RPMI8226 (cell line): ENCODE data around the gene ZNF236.
A peak's percentile ranks its signal among the peaks of the same experiment; 100 is the strongest.
"Not testable (repeated sequence)": the region's sequence is repeated elsewhere in the genome, so short reads cannot be mapped to it uniquely, and the experiment has no call there.

Experiments
- DNase-seq: peaks from one replicate; pipeline ENCODE4 v3.0.0-alpha.2; 2015

The ZNF236 gene

GRCh38 chr18:76822506-76823160 is at the start of gene ZNF236:
TSS of gene ZNF236 (plus strand) at chr18:76822557. CDS start at chr18:76822608, 51 bp downstream.
- DNase-seq: peak; percentile 86

GRCh38 chr18:76772665-76773064 is 49.7 kb upstream of the ZNF236 start:
- no peak for DNase-seq

- not testable (repeated sequence) for DNase-seq
Observed at GRCh38 chr18:76777036-76777435, 45.3 kb upstream of the ZNF236 start.

- DNase-seq: no peak
Observed at GRCh38 chr18:76783786-76784484, 38.4 kb upstream of the ZNF236 start.

GRCh38 chr18:76785872-76786271 is 36.5 kb upstream of the ZNF236 start:
- no peak for DNase-seq

- DNase-seq: no peak
Observed at GRCh38 chr18:76788571-76789317, 33.6 kb upstream of the ZNF236 start.

GRCh38 chr18:76791106-76791505 is 31.3 kb upstream of the ZNF236 start:
- no peak for DNase-seq

GRCh38 chr18:76791642-76792041 is 30.7 kb upstream of the ZNF236 start:
- DNase-seq: no peak

- DNase-seq: no peak
Observed at GRCh38 chr18:76794326-76794725, 28.0 kb upstream of the ZNF236 start.

GRCh38 chr18:76801567-76802505 is 20.5 kb upstream of the ZNF236 start:
- DNase-seq: peak; percentile 80

- no peak for DNase-seq
Observed at GRCh38 chr18:76803413-76803812, 18.9 kb upstream of the ZNF236 start.

- peak; percentile 86 for DNase-seq
Observed at GRCh38 chr18:76803814-76804213, 18.5 kb upstream of the ZNF236 start.

GRCh38 chr18:76805221-76805620 is 17.1 kb upstream of the ZNF236 start:
- DNase-seq: peak; percentile 21

- DNase-seq: no peak
Observed at GRCh38 chr18:76806301-76806700, 16.1 kb upstream of the ZNF236 start.

GRCh38 chr18:76808561-76808960 is 13.8 kb upstream of the ZNF236 start:
- no peak for DNase-seq

- DNase-seq: not testable (repeated sequence)
Observed at GRCh38 chr18:76811530-76811929, 10.8 kb upstream of the ZNF236 start.

- DNase-seq: no peak
Observed at GRCh38 chr18:76814256-76814655, 8.1 kb upstream of the ZNF236 start.

GRCh38 chr18:76816127-76816526 is 6.2 kb upstream of the ZNF236 start:
- no peak for DNase-seq

GRCh38 chr18:76817888-76818611 is 4.3 kb upstream of the ZNF236 start:
- DNase-seq: no peak

GRCh38 chr18:76819411-76820136 is 2.8 kb upstream of the ZNF236 start:
- no peak for DNase-seq

GRCh38 chr18:76821356-76821874 is 942 bp upstream of the ZNF236 start:
- DNase-seq: peak; percentile 21
